Psoas muscle (tissue), 8 donors: ENCODE results near the gene FBXO10. TPM values are rescaled to one million over a fixed set of nuclear protein-coding genes. Genes with fewer than 3 reads are reported as not detected.
"Not testable (repeated sequence)": the region's sequence is repeated elsewhere in the genome, so short reads cannot be mapped to it uniquely, and the experiment has no call there.

ENCODE experiments used
- ATAC-seq, 4 donors: fragments of 200-7000 bp; cut with Tn5 transposase; one replicate each; pipeline ENCODE4 v1.9.1; 2020; ENCODE audit warnings: moderate library complexity in 3 of 4, mild to moderate bottlenecking in 2 of 4
- DNase-seq, 2 donors: peaks; one replicate each; pipeline ENCODE4 v3.0.0-alpha.2; 2020
- H3K27ac ChIP-seq: fragments of 200-600 bp; one replicate; pipeline ENCODE4 v1.8.0; 2022
- H3K27me3 ChIP-seq, 3 donors: fragments of 200-600 bp in 1 of 3; one replicate each; pipeline versions ENCODE4 v1.6.1 to v1.8.0; 2013 to 2022; ENCODE audit warnings: low read length in 2 of 3, mild to moderate bottlenecking in 2 of 3, moderate library complexity in 1 of 3; ENCODE audit not compliant: insufficient read depth in 3 of 3
- H3K36me3 ChIP-seq, 2 donors: fragments of 200-600 bp in 1 of 2; one replicate each; pipeline versions ENCODE4 v1.6.1 to v1.8.0; 2013 to 2022; ENCODE audit warnings: low read depth in 1 of 2, mild to moderate bottlenecking in 1 of 2, moderate library complexity in 1 of 2; ENCODE audit not compliant: insufficient read depth in 1 of 2
- H3K4me1 ChIP-seq: fragments of 200-600 bp; one replicate; pipeline ENCODE4 v1.8.0; 2022
- H3K4me3 ChIP-seq: fragments of 200-600 bp; one replicate; pipeline ENCODE4 v1.8.0; 2022; ENCODE audit warnings: mild to moderate bottlenecking
- H3K9me3 ChIP-seq: fragments of 200-600 bp; one replicate; pipeline ENCODE4 v1.8.0; 2022
- WGBS, 3 donors: extraction: QIAGEN DNeasy Blood & Tissue Kit; methylation state at CpG; one replicate each; pipeline versions ENCODE4 v1.1.6 to v1.1.7; 2013; 5-methylcytosine and 5-hydroxymethylcytosine counted together
- intact Hi-C, 2 donors: fragments of 100-400 bp; cut with DNase I; formaldehyde crosslinking; loops; one replicate each; pipeline versions ENCODE4 v1.11.0 to v1.14.2; 2022
- polyA plus RNA-seq, 3 donors: library from polyadenylated mRNA; stranded (reverse); fragments of 200-250 nt; gene quantifications; one replicate each; pipeline ENCODE4 v1.2.3, GENCODE V29; 2013
- total RNA-seq, 4 donors: library from RNA; stranded (reverse); fragmentation: NEBNext Ultra II Directional in 2 of 4; extraction: Animal tissue kit (Norgen Biotek cat#: 25700) in 2 of 4; gene quantifications; one replicate each; pipeline versions ENCODE4 v1.2.1 to v1.2.4, GENCODE V29; 2021 to 2023
- TF ChIP-seq, protein P1 (sequence below): fragments of 200-600 bp; IDR thresholded peaks from one replicate; pipeline ENCODE4 v1.8.0; 2022; ENCODE audit warnings: antibody characterized with exemption
- donor health status: healthy with polysubstance abuse.
- donor health status: DM: no; HTN: no; CAD: no; lungs with moderate emphysema.
- donor health status: Bipolar disorder and iron deficiency.
- donor health status: healthy.
- donor health status: DM: yes; HTN: yes; CAD: no.
- donor health status: DM: no; HTN: no; CAD: no.
- donor health status: DM: no; HTN: no; CAD: no.
- donor health status: DM: yes; HTN: yes; CAD: no.

FBXO10 gene
- total and polyA plus RNA-seq, 7 donors, result 12.1 to 90.4 (median 31.7) TPM

DNA sequence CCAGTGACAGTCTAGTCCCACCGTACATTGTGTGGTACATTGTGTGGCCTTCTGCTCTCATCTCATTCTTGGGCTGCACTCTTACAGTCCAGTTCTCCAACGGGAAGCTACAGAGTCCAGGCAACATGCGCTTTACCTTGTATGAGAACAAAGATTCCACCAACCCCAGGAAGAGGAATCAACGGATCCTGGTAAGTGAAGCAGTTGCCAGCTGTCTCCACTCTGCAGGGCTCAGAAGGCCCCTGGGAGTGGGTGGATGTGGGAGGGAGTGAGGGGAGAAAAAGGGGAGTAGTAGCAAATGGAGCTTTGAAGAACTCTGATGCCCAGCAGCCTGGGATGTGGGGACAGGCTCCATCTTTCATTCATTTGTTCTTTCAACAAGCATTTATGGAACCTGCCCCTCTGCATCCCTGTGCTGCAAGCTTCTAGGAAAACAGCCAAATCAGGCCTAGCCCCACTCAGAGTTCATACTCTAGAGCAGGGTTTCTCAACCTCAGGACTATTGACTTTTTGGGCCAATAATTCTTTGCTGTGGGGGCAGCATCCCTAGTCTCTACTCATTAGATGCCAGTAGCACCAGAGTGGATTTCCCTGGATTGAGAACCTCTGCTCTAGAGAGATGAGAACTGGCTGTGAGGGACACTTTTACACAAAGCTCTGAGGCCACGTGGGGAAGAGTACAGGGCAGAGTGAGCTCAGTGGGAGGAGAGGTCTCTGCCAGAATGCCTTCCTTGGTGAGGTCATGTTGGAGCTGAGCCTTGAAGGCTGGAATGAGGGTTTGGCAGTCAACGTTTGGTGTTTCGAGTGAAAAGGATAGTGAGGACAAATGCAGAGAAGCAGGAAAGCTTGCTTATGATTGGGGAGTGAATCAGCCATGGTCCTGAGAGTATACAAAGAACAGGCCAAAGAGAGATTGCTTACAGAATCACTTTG lies 89.3 kb downstream of the FBXO10 start:
- peak overlapping the region; percentile 85 for H3K4me3 ChIP-seq
- H3K4me1 ChIP-seq, result peaks cover 11% of the 10 kb centered on the region
- TF ChIP-seq, protein P1, sequence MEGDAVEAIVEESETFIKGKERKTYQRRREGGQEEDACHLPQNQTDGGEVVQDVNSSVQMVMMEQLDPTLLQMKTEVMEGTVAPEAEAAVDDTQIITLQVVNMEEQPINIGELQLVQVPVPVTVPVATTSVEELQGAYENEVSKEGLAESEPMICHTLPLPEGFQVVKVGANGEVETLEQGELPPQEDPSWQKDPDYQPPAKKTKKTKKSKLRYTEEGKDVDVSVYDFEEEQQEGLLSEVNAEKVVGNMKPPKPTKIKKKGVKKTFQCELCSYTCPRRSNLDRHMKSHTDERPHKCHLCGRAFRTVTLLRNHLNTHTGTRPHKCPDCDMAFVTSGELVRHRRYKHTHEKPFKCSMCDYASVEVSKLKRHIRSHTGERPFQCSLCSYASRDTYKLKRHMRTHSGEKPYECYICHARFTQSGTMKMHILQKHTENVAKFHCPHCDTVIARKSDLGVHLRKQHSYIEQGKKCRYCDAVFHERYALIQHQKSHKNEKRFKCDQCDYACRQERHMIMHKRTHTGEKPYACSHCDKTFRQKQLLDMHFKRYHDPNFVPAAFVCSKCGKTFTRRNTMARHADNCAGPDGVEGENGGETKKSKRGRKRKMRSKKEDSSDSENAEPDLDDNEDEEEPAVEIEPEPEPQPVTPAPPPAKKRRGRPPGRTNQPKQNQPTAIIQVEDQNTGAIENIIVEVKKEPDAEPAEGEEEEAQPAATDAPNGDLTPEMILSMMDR, result no peak
- intact Hi-C loops, result loop anchor here (5.0 to 10.0 kb wide), 4 partner anchors 50 to 908 kb away; partner anchors contain the start of genes ALDH1B1 (in 1 of the 2), EXOSC3 (in 1 of the 2) and FBXO10 (in 1 of the 2)
- DNase-seq (peak in 1 of 2 donors; percentile 54), ATAC-seq (peak; percentile 14 to 43 (median 40))
- 10 to 18% (median 12%) methylated on average over 7 of the region's 7 CpGs for WGBS, 3 donors
- no peaks in the 10 kb centered on the region for H3K9me3 ChIP-seq
- H3K27ac ChIP-seq, result peak overlapping the region; percentile 92
- H3K27me3 ChIP-seq, result no peaks in the 10 kb centered on the region
- peaks cover 0 to 38% of the 10 kb centered on the region in 2 donors for H3K36me3 ChIP-seq

DNA sequence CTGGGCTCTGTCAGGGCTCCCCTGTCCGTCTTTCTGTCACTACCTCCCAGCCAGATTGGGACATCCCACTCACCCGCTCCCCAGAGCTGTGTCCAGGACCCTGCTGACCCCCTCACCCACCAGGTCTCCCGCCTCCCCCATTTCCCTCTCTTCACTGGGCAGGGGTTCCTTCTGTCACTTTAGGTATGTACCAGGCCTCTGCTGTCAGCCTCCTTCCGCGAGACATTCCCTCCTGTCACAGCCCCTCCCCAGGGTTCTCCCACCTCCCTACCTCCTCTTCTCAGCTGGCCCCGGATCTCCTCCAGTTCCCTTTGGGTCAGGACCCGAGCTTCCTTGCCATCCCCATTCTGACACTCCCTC lies 89.9 kb downstream of the FBXO10 start:
- peak overlapping the region; percentile 85 for H3K4me3 ChIP-seq
- ATAC-seq (peak in 2 of 4 donors; percentile 9 to 10), DNase-seq (no peak)
- no peaks in the 10 kb centered on the region for H3K27me3 ChIP-seq
- H3K27ac ChIP-seq, result peak overlapping the region; percentile 92
- H3K4me1 ChIP-seq, result peaks cover 11% of the 10 kb centered on the region
- intact Hi-C loops, result loop anchor here (5.0 to 10.0 kb wide), 4 partner anchors 51 to 909 kb away; partner anchors contain the start of genes ALDH1B1 (in 1 of the 2), EXOSC3 (in 1 of the 2) and FBXO10 (in 1 of the 2)
- WGBS, 3 donors, result 2 to 5% (median 3%) methylated on average over 7 of the region's 7 CpGs
- peaks cover 0 to 34% of the 10 kb centered on the region in 2 donors for H3K36me3 ChIP-seq
- H3K9me3 ChIP-seq, result no peaks in the 10 kb centered on the region
- TF ChIP-seq, protein P1, result no peak

DNA sequence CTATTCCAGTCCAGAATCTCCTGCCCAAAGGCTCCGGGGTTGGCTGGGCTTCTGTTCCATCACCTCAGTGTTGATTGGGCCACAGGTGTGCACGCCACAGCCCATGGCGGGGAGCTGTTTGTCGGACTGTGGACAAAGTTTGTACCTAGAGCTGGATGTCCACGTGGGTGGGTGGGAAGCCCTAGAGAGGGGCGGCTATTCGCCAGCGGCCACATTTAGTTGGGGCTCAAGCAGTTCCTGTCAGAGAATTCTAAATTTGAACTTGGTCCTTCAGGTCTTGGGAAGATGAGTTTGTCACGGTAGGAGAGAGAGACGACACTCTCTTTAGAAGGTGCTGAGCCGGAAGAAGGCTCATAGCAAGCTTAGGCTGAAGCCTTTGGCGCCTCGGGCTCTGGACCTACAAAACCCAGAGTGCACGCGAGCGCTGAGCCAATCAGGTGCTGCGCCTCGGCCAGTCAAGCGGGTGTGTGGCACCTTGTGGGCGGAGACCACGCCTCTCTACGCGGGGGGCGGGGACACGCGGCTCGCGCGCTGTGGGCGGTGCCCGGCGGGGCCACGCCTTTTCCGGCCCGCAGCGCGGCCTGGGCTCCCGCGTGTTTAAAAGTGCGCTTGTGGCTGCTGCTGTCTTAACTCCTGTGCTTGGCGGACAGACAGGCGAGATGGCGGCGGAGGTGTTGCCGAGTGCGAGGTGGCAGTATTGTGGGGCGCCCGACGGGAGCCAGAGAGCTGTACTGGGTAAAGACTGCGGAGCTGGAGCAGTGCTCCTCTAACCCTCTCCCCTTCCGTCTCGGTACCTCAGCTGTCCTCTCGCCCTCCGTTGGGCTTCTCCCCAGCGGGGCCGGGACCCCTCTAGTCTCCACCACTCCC lies 90.6 kb downstream of the FBXO10 start, which contains the start of gene POLR1E:
POLR1E (plus strand) TSS at position 560 of the 867 bp plus-strand sequence; CDS start at position 660, 100 bp downstream.
- intact Hi-C loops, result loop anchor here (5.0 to 10.0 kb wide), 4 partner anchors 52 to 909 kb away; partner anchors contain the start of genes ALDH1B1 (in 1 of the 2), EXOSC3 (in 1 of the 2) and FBXO10 (in 1 of the 2)
- Histone ChIP-seq H3K9me3 (no peaks in the 10 kb centered on the region), H3K4me1 (peaks cover 11% of the 10 kb centered on the region), H3K36me3 (peaks cover 0 to 28% of the 10 kb centered on the region in 2 donors), H3K27ac (peak within 1 kb of the TSS; percentile 92), H3K4me3 (peak within 1 kb of the TSS; percentile 85), H3K27me3 (no peaks in the 10 kb centered on the region)
- ATAC-seq (peak; percentile 98 to 100 (median 99)), DNase-seq (peak; percentile 94 to 97)
- TF ChIP-seq, protein P1, result no peak
- WGBS, 3 donors, result 4 to 5% (median 4%) methylated on average over 50 to 56 of the region's 56 CpGs

DNA sequence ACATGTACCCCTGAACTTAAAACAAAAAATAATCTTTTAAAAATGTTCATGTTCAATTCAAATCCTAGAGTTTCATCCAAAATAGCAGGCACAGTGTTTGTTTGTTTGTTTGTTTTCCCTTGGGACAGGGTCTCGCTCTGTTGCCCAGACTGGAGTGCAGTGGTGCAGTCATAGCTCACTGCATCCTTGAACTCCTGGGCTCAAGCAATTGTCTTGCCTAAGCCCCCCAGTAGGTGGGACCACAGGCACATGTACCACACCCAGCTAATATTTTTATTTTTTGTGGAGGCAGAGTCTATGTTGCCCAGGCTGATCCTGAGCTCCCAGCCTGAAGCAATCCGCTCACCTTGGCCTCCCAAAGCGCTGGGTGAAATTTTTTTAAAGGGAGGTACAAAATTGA lies 95.4 kb downstream of the FBXO10 start:
- ATAC-seq (no peak), DNase-seq (no peak)
- H3K27me3 ChIP-seq, result peaks cover 0 to 3% (median 0%) of the 10 kb centered on the region in 3 donors
- H3K4me1 ChIP-seq, result no peaks in the 10 kb centered on the region
- no peak overlapping the region for H3K27ac ChIP-seq
- TF ChIP-seq, protein P1, result no peak
- H3K4me3 ChIP-seq, result no peak overlapping the region
- no peaks in the 10 kb centered on the region for H3K36me3 ChIP-seq
- WGBS, 3 donors, result 84 to 85% (median 85%) methylated on average over 3 of the region's 3 CpGs
- intact Hi-C loops, result loop anchor here in 1 of 2 donors (10.0 kb wide), 3 partner anchors 94 to 914 kb away; partner anchors contain the start of genes ALDH1B1, EXOSC3 and FBXO10
- no peaks in the 10 kb centered on the region for H3K9me3 ChIP-seq

DNA sequence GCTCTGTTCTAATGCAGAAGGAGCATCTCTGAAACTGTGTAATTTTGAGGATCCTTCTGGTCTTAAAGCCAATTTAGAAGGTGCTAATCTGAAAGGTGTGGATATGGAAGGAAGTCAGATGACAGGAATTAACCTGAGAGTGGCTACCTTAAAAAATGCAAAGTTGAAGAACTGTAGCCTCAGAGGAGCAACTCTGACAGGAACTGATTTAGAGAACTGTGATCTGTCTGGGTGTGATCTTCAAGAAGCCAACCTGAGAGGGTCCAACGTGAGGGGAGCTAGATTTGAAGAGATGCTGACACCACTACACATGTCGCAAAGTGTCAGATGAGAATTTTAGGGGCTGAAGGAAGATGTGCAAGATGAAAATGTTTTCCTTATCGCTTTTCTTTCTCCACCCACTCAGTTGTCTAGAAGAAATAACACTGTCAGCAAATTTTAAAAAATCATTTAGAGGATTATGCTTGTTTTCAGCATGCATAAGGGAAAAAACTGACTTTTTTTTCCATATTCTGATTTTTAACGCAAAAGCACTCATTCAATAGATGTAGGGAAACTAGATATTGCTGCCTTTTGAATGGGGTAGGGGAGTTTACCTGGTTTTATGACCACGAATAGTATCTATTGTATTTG lies 98.1 kb downstream of the FBXO10 start:
- intact Hi-C loops, result loop anchor here in 1 of 2 donors (5.0 kb wide), 1 partner anchor 269 kb away; no protein-coding TSS in a partner anchor
- not testable (repeated sequence) for H3K27me3 ChIP-seq, H3K4me3 ChIP-seq, DNase-seq, ATAC-seq, H3K27ac ChIP-seq, H3K4me1 ChIP-seq, H3K9me3 ChIP-seq, H3K36me3 ChIP-seq
- WGBS, 3 donors, result 65 to 68% (median 67%) methylated on average over 5 of the region's 5 CpGs

DNA sequence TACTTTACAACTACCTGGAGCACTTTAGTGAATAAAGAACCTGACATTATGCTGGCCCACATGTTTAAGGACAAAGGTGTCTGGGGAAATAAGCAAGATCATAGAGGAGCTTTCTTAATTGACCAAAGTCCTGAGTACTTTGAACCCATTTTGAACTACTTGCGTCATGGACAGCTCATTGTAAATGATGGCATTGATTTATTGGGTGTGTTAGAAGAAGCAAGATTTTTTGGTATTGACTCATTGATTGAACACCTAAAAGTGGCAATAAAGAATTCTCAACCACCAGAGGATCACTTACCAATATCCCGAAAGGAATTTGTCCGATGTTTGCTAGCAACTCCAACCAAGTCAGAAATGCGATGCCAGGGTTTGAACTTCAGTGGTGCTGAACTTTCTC lies 98.7 kb downstream of the FBXO10 start:
- H3K4me1 ChIP-seq, H3K4me3 ChIP-seq, H3K36me3 ChIP-seq, H3K27ac ChIP-seq, DNase-seq, H3K9me3 ChIP-seq, ATAC-seq, H3K27me3 ChIP-seq: not testable (repeated sequence)
- intact Hi-C loops, result loop anchor here in 1 of 2 donors (5.0 kb wide), 1 partner anchor 270 kb away; no protein-coding TSS in a partner anchor
- WGBS, 3 donors, result 89 to 92% (median 89%) methylated on average over 4 of the region's 4 CpGs
